Adrenal gland (tissue), 12 donors: ENCODE measurements around the gene CYP1A2. TPM values are rescaled to one million over a fixed set of nuclear protein-coding genes. Genes with fewer than 3 reads are reported as not detected.
A peak's percentile ranks its signal among the peaks of the same experiment; 100 is the strongest.

Source experiments
- DNase-seq, 7 donors: peaks; one replicate each; pipeline ENCODE4 v3.0.0-alpha.2; 2019 to 2020
- H3K27ac ChIP-seq, 5 donors: fragments of 200-600 bp; sonication (generic) in 4 of 5; 1 replicate in 3 of 5; 2 replicates in 2 of 5; pipeline versions ENCODE4 v1.5.1 to v1.8.0; 2016 to 2020; ENCODE audit warnings: mild to moderate bottlenecking in 1 of 5
- H3K27me3 ChIP-seq: fragments of 200-600 bp; 2 replicates; pipeline ENCODE4 v1.8.0; 2021
- H3K36me3 ChIP-seq, 2 donors: fragments of 200-600 bp; replicated peaks in 1 of 2; 1 replicate in 1 of 2; 2 replicates in 1 of 2; pipeline versions ENCODE4 v1.5.1 to v1.8.0; 2018 to 2022
- H3K4me1 ChIP-seq, 2 donors: fragments of 200-600 bp; replicated peaks in 1 of 2; 1 replicate in 1 of 2; 2 replicates in 1 of 2; pipeline versions ENCODE4 v1.5.1 to v1.8.0; 2018 to 2021
- H3K4me3 ChIP-seq, 4 donors: fragments of 200-600 bp; sonication (generic) in 3 of 4; one replicate each; pipeline ENCODE4 v1.5.1; 2016 to 2018
- H3K9me3 ChIP-seq, 3 donors: fragments of 200-600 bp; sonication (generic) in 1 of 3; replicated peaks in 1 of 3; 1 replicate in 2 of 3; 2 replicates in 1 of 3; pipeline versions ENCODE4 v1.5.1 to v1.8.0; 2016 to 2021
- CTCF ChIP-seq, 6 experiments: fragments of 450-650 bp in 4 of 6; fragments of 200-600 bp in 2 of 6; sonication (generic) in 1 of 6; IDR thresholded peaks; 1 replicate in 5 of 6; 2 replicates in 1 of 6; pipeline versions ENCODE4 v1.5.1 to v1.8.0; 2016 to 2021; ENCODE audit warnings: antibody characterized with exemption in 6 of 6, mild to moderate bottlenecking in 2 of 6, moderate library complexity in 1 of 6
- POLR2A ChIP-seq, 2 donors: fragments of 450-650 bp; IDR thresholded peaks; one replicate each; pipeline ENCODE4 v1.6.1; 2017; ENCODE audit warnings: antibody characterized with exemption in 2 of 2, mild to moderate bottlenecking in 2 of 2, moderate library complexity in 1 of 2
- WGBS, 4 donors: extraction: QIAGEN DNeasy Blood & Tissue Kit in 2 of 4; methylation state at CpG; one replicate each; pipeline versions ENCODE4 v1.1.5 to v1.1.7; 2013 to 2017; 5-methylcytosine and 5-hydroxymethylcytosine counted together
- intact Hi-C, 2 donors: fragments of 100-400 bp; cut with DNase I; formaldehyde crosslinking; loops; one replicate each; pipeline versions ENCODE4 v1.14.1 to v1.15.0; 2022 to 2023
- polyA plus RNA-seq, 3 donors: library from polyadenylated mRNA; stranded (reverse); fragments of 200-250 nt in 2 of 3; fragments of 350-450 nt in 1 of 3; fragmentation: Illumina TruSeq in 1 of 3; extraction: RNeasy Lipid Tissue Mini Kit (QIAGEN cat#74804) in 1 of 3; gene quantifications; one replicate each; pipeline ENCODE4 v1.2.3, GENCODE V29; 2013 to 2014
- total RNA-seq, 9 donors: library from RNA; depleted of rRNA in 4 of 9; stranded (reverse); fragments of >200 nt in 4 of 9; fragments of 120-200 nt in 1 of 9; fragmentation: NEBNext Ultra II Directional in 1 of 9; extraction: Animal tissue kit (Norgen Biotek cat#: 25700) in 1 of 9; gene quantifications; one replicate each; pipeline versions ENCODE4 v1.1.0 to v1.2.4, GENCODE V29; 2013 to 2023
- donor health status: healthy with polysubstance abuse.
- donor health status: Bipolar disorder and iron deficiency.
- donor health status: DM: yes; HTN: yes; CAD: no.
- donor health status: DM: no; HTN: no; CAD: no.
- donor health status: DM: no; HTN: no; CAD: no.
- donor health status: DM: yes; HTN: yes; CAD: no.

Gene CYP1A2
- total and polyA plus RNA-seq, 12 donors: not detected

GRCh38 chr15:74712311-74712710 is 36.3 kb upstream of the CYP1A2 start:
- Histone ChIP-seq H3K27ac (no peak overlapping the region), H3K4me1 (no peaks in the 10 kb centered on the region), H3K4me3 (no peak overlapping the region), H3K27me3 (no peaks in the 10 kb centered on the region), H3K9me3 (no peaks in the 10 kb centered on the region), H3K36me3 (no peaks in the 10 kb centered on the region)
- no peak for DNase-seq
- 63 to 68% (median 66%) methylated on average over 3 of the region's 3 CpGs for WGBS, 4 donors
- TF ChIP-seq CTCF (IDR thresholded peaks at IDR 0.05) (no peak), POLR2A (IDR thresholded peaks at IDR 0.05) (no peak)
- intact Hi-C loops: no loop called here

- 73 to 78% (median 73%) methylated on average over 5 of the region's 5 CpGs for WGBS, 4 donors
- DNase-seq: no peak
- Histone ChIP-seq H3K4me3 (no peak overlapping the region), H3K27me3 (no peaks in the 10 kb centered on the region), H3K9me3 (no peaks in the 10 kb centered on the region), H3K4me1 (no peaks in the 10 kb centered on the region), H3K36me3 (no peaks in the 10 kb centered on the region), H3K27ac (no peak overlapping the region)
- intact Hi-C loops: no loop called here
- TF ChIP-seq CTCF (IDR thresholded peaks at IDR 0.05): no peak
Measured at GRCh38 chr15:74716651-74717050, 32.0 kb upstream of the CYP1A2 start.

- TF ChIP-seq CTCF (IDR thresholded peaks at IDR 0.05): no peak
- no peak for TF ChIP-seq POLR2A (IDR thresholded peaks at IDR 0.05)
- no peak overlapping the region for H3K4me3 ChIP-seq
- H3K27ac ChIP-seq: no peak overlapping the region
- H3K36me3 ChIP-seq: no peaks in the 10 kb centered on the region
- intact Hi-C loops: no loop called here
- peaks cover 0 to 14% of the 10 kb centered on the region in 2 donors for H3K4me1 ChIP-seq
- H3K27me3 ChIP-seq: no peaks in the 10 kb centered on the region
- H3K9me3 ChIP-seq: no peaks in the 10 kb centered on the region
- DNase-seq: peak in 1 of 7 donors; percentile 42
- WGBS, 4 donors: 77 to 85% (median 81%) methylated on average over 6 to 13 of the region's 13 CpGs
Measured at GRCh38 chr15:74722591-74722990, 26.1 kb upstream of the CYP1A2 start.

GRCh38 chr15:74723187-74723586 is 25.5 kb upstream of the CYP1A2 start:
- Histone ChIP-seq H3K9me3 (no peaks in the 10 kb centered on the region), H3K4me1 (peaks cover 0 to 14% of the 10 kb centered on the region in 2 donors), H3K4me3 (no peak overlapping the region), H3K36me3 (no peaks in the 10 kb centered on the region), H3K27ac (no peak overlapping the region), H3K27me3 (no peaks in the 10 kb centered on the region)
- TF ChIP-seq POLR2A (IDR thresholded peaks at IDR 0.05) (no peak), CTCF (IDR thresholded peaks at IDR 0.05) (no peak)
- DNase-seq: no peak
- 47 to 65% (median 52%) methylated on average over 1 of the region's 1 CpG for WGBS, 4 donors
- intact Hi-C loops: no loop called here
